T-helper 1 cell (primary cell): ENCODE measurements around the gene TMPRSS6.

Source experiments
- DNase-seq, 5 donors: peaks; one replicate each; pipeline ENCODE4 v3.0.0-alpha.2; 2012 to 2020
- total RNA-seq, 4 donors: gene quantifications; one replicate each; lab custom pipeline; 2026; lab: John Stamatoyannopoulos, UW

The TMPRSS6 gene
- total RNA-seq: 0 to 0.71 (median 0.46) reads per million in 4 donors

GRCh38 chr22:37109242-37109917 is at the start of gene TMPRSS6:
TMPRSS6 (minus strand) TSS chr22:37109713; CDS start chr22:37103417, 6,296 bp downstream.
- DNase-seq: no peak

- DNase-seq: no peak
Measured at GRCh38 chr22:37158963-37159290, 49.4 kb upstream of the TMPRSS6 start.

- DNase-seq: no peak
Measured at GRCh38 chr22:37157516-37158285, 48.2 kb upstream of the TMPRSS6 start.

GRCh38 chr22:37156686-37157435 is 47.3 kb upstream of the TMPRSS6 start:
- DNase-seq: no peak

GRCh38 chr22:37155971-37156370 is 46.5 kb upstream of the TMPRSS6 start:
- DNase-seq: no peak

- peak in 1 of 5 donors; percentile 41 for DNase-seq
Measured at GRCh38 chr22:37154925-37155712, 45.6 kb upstream of the TMPRSS6 start.

GRCh38 chr22:37153901-37154300 is 44.4 kb upstream of the TMPRSS6 start:
- DNase-seq: no peak

- DNase-seq: no peak
Measured at GRCh38 chr22:37151401-37151800, 41.9 kb upstream of the TMPRSS6 start.

GRCh38 chr22:37150701-37151100 is 41.2 kb upstream of the TMPRSS6 start:
- DNase-seq: no peak

- DNase-seq: no peak
Measured at GRCh38 chr22:37148742-37149665, 39.5 kb upstream of the TMPRSS6 start.

GRCh38 chr22:37148031-37148651 is 38.6 kb upstream of the TMPRSS6 start:
- DNase-seq: peak in 2 of 5 donors; percentile 18 to 57

GRCh38 chr22:37147186-37147990 is 37.9 kb upstream of the TMPRSS6 start:
- DNase-seq: no peak

GRCh38 chr22:37146507-37147180 is 37.1 kb upstream of the TMPRSS6 start:
- DNase-seq: no peak

GRCh38 chr22:37146051-37146385 is 36.5 kb upstream of the TMPRSS6 start:
- DNase-seq: no peak

- DNase-seq: no peak
Measured at GRCh38 chr22:37145180-37146050, 35.9 kb upstream of the TMPRSS6 start.

GRCh38 chr22:37144180-37144554 is 34.7 kb upstream of the TMPRSS6 start:
- DNase-seq: no peak

- DNase-seq: no peak
Measured at GRCh38 chr22:37141971-37142370, 32.5 kb upstream of the TMPRSS6 start.

GRCh38 chr22:37141476-37141875 is 32.0 kb upstream of the TMPRSS6 start:
- no peak for DNase-seq
